Right lobe of liver (tissue), 4 donors: ENCODE results near the gene LRRC8D.

Experiments
- POLR2A ChIP-seq: fragments of 450-650 bp; IDR thresholded peaks from one replicate; pipeline ENCODE4 v1.6.1; 2017; ENCODE audit warnings: antibody characterized with exemption, mild to moderate bottlenecking
- TF ChIP-seq, protein P1 (sequence below), 4 donors: fragments of 200-600 bp in 3 of 4; fragments of 450-650 bp in 1 of 4; IDR thresholded peaks; one replicate each; pipeline versions ENCODE4 v1.5.1 to v1.8.0; 2016 to 2022; ENCODE audit warnings: antibody characterized with exemption in 4 of 4, mild to moderate bottlenecking in 2 of 4
- donor health status: DM: no; HTN: no; CAD: no.
- donor health status: DM: no; HTN: no; CAD: no.
- donor health status: DM: no; HTN: yes; CAD: no.

- TF ChIP-seq, protein P1, sequence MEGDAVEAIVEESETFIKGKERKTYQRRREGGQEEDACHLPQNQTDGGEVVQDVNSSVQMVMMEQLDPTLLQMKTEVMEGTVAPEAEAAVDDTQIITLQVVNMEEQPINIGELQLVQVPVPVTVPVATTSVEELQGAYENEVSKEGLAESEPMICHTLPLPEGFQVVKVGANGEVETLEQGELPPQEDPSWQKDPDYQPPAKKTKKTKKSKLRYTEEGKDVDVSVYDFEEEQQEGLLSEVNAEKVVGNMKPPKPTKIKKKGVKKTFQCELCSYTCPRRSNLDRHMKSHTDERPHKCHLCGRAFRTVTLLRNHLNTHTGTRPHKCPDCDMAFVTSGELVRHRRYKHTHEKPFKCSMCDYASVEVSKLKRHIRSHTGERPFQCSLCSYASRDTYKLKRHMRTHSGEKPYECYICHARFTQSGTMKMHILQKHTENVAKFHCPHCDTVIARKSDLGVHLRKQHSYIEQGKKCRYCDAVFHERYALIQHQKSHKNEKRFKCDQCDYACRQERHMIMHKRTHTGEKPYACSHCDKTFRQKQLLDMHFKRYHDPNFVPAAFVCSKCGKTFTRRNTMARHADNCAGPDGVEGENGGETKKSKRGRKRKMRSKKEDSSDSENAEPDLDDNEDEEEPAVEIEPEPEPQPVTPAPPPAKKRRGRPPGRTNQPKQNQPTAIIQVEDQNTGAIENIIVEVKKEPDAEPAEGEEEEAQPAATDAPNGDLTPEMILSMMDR (IDR thresholded peaks at IDR 0.05) = no peak
- no peak for TF ChIP-seq POLR2A
Measured at GRCh38 chr1:89855413-89856123, 34.7 kb downstream of the LRRC8D start.
